SK-N-SH (cell line): ENCODE measurements around the gene FHOD3. TPM values are rescaled to one million over a fixed set of nuclear protein-coding genes. Genes with fewer than 3 reads are reported as not detected.

Experiments
- CTCF ChIA-PET: fragments of 300-600, 350-600 bp; formaldehyde crosslinking; extraction: SDS; loops from one replicate; lab custom pipeline; 2021; lab: Yijun Ruan, JAX
- POLR2A ChIA-PET: fragments of 350-600 bp; sonication (Branson Sonifier 250); formaldehyde crosslinking; extraction: SDS; loops from one replicate; lab custom pipeline; 2020; ENCODE audit warnings: antibody characterized with exemption, inconsistent platforms; lab: Yijun Ruan, JAX
- DNase-seq: peaks from one replicate; pipeline ENCODE4 v3.0.0; 2012
- H2AFZ ChIP-seq: fragments of 200-600 bp; sonication (generic); 2 replicates; pipeline ENCODE4 v1.8.1; 2016; ENCODE audit warnings: antibody characterized with exemption, mild to moderate bottlenecking, low read depth
- H3F3A ChIP-seq: fragments of 200-600 bp; sonication (generic); replicated peaks from 2 replicates; pipeline ENCODE3; 2016; ENCODE audit warnings: antibody characterized with exemption, mild to moderate bottlenecking; ENCODE audit not compliant: insufficient read depth
- H3K27ac ChIP-seq, 2 experiments: fragments of 200-500 bp in 1 of 2; fragments of 200-600 bp in 1 of 2; sonication (Bioruptor generic) in 1 of 2; sonication (generic), shearing (Covaris generic) in 1 of 2; 2 replicates each; pipeline versions ENCODE4 v1.5.1 to v1.6.1; 2014 to 2016; ENCODE audit warnings: low read depth in 2 of 2, inconsistent platforms in 1 of 2, low read length in 1 of 2, mild to moderate bottlenecking in 1 of 2, mixed read lengths in 1 of 2
- H3K27me3 ChIP-seq: fragments of 200-600 bp; sonication (generic), shearing (Covaris generic); 2 replicates; pipeline ENCODE4 v1.6.1; 2016; ENCODE audit warnings: mixed run types; ENCODE audit not compliant: insufficient read depth
- H3K36me3 ChIP-seq, 2 experiments: fragments of 200-500 bp in 1 of 2; fragments of 200-600 bp in 1 of 2; sonication (Bioruptor generic) in 1 of 2; sonication (generic) in 1 of 2; replicated peaks in 1 of 2; 2 replicates each; pipeline versions ENCODE3 to v1.5.1; 2014 to 2016; ENCODE audit warnings: low read length in 1 of 2, mild to moderate bottlenecking in 1 of 2; ENCODE audit not compliant: insufficient read depth in 2 of 2, control insufficient read depth in 1 of 2
- H3K4me1 ChIP-seq, 2 experiments: fragments of 200-500 bp in 1 of 2; fragments of 200-600 bp in 1 of 2; sonication (Bioruptor generic) in 1 of 2; sonication (generic), shearing (Covaris generic) in 1 of 2; 2 replicates each; pipeline versions ENCODE4 v1.5.1 to v1.6.1; 2014 to 2016; ENCODE audit warnings: low read depth in 1 of 2, low read length in 1 of 2, mixed run types in 1 of 2; ENCODE audit not compliant: insufficient read depth in 2 of 2, control insufficient read depth in 1 of 2
- H3K4me2 ChIP-seq: fragments of 200-600 bp; sonication (generic), shearing (Covaris generic); 2 replicates; pipeline ENCODE4 v1.6.1; 2017; ENCODE audit warnings: mixed run types
- H3K4me3 ChIP-seq, 2 experiments: fragments of 200-500 bp in 1 of 2; fragments of 200-600 bp in 1 of 2; sonication (Bioruptor generic) in 1 of 2; sonication (generic), shearing (Covaris generic) in 1 of 2; 2 replicates each; pipeline versions ENCODE4 v1.5.1 to v1.8.1; 2014 to 2016; ENCODE audit warnings: low read depth in 2 of 2, inconsistent platforms in 1 of 2, low read length in 1 of 2, mild to moderate bottlenecking in 1 of 2, mixed read lengths in 1 of 2, moderate library complexity in 1 of 2
- H3K79me2 ChIP-seq: fragments of 200-600 bp; sonication (generic); 2 replicates; pipeline ENCODE4 v1.8.1; 2017; ENCODE audit warnings: mild to moderate bottlenecking; ENCODE audit not compliant: insufficient read depth
- H3K9ac ChIP-seq: fragments of 200-600 bp; sonication (generic); 2 replicates; pipeline ENCODE4 v1.6.1; 2017; ENCODE audit warnings: mixed run types
- H3K9me2 ChIP-seq: fragments of 200-600 bp; sonication (generic); 2 replicates; pipeline ENCODE4 v1.6.1; 2017; ENCODE audit warnings: mixed run types
- H3K9me3 ChIP-seq: fragments of 200-600 bp; sonication (generic); 2 replicates; pipeline ENCODE4 v1.6.1; 2017; ENCODE audit warnings: mixed run types, mild to moderate bottlenecking, moderate library complexity
- H4K20me1 ChIP-seq: fragments of 200-600 bp; sonication (generic); 2 replicates; pipeline ENCODE4 v1.6.1; 2017; ENCODE audit warnings: mild to moderate bottlenecking, mixed run types; ENCODE audit not compliant: insufficient read depth
- CHD2 ChIP-seq: fragments of 150-350 bp; IDR thresholded peaks from 2 replicates; pipeline ENCODE4 v1.6.1; 2018; ENCODE audit warnings: low read length; ENCODE audit not compliant: partially characterized antibody
- EP300 ChIP-seq, 2 experiments: IDR thresholded peaks; 2 replicates each; pipeline versions ENCODE4 v1.4.0 to v1.6.1; 2012; ENCODE audit warnings: borderline replicate concordance in 1 of 2, low read depth in 1 of 2, low read length in 1 of 2
- EZH2phosphoT487 ChIP-seq: fragments of 200-600 bp; sonication (generic); IDR thresholded peaks from 2 replicates; pipeline ENCODE4 v1.6.1; 2017; ENCODE audit warnings: low read depth, mixed run types, mild to moderate bottlenecking, antibody characterized with exemption, moderate library complexity, borderline replicate concordance
- FOSL2 ChIP-seq: IDR thresholded peaks from 2 replicates; pipeline ENCODE4 v1.4.0; 2012; ENCODE audit warnings: low read depth, mild to moderate bottlenecking, moderate library complexity, borderline replicate concordance
- FOXJ3 ChIP-seq: sonication (generic); formaldehyde crosslinking; IDR thresholded peaks from 2 replicates; pipeline ENCODE4 v1.5.1; 2020; ENCODE audit warnings: mild to moderate bottlenecking, missing genetic modification reagents
- GABPA ChIP-seq: IDR thresholded peaks from 2 replicates; pipeline ENCODE4 v1.4.0; 2012; ENCODE audit warnings: low read depth, mild to moderate bottlenecking
- GATA2 ChIP-seq: sonication (generic); formaldehyde crosslinking; IDR thresholded peaks from 2 replicates; pipeline ENCODE4 v1.5.0; 2020; ENCODE audit warnings: mild to moderate bottlenecking, missing genetic modification reagents
- MAX ChIP-seq: IDR thresholded peaks from 2 replicates; pipeline ENCODE4 v1.4.0; 2012; ENCODE audit warnings: low read depth
- NFIC ChIP-seq: IDR thresholded peaks from 2 replicates; pipeline ENCODE4 v1.4.0; 2012; ENCODE audit warnings: borderline replicate concordance
- NRF1 ChIP-seq: IDR thresholded peaks from 2 replicates; pipeline ENCODE4 v1.6.1; 2012; ENCODE audit warnings: low read depth, mild to moderate bottlenecking, low read length
- PBX3 ChIP-seq: IDR thresholded peaks from 2 replicates; pipeline ENCODE4; 2012
- POLR2AphosphoS5 ChIP-seq: IDR thresholded peaks from 2 replicates; pipeline ENCODE4 v1.6.1; 2012; ENCODE audit warnings: low read depth, low read length
- RAD21 ChIP-seq: IDR thresholded peaks from 2 replicates; pipeline ENCODE4 v1.6.1; 2012; ENCODE audit warnings: mild to moderate bottlenecking, low read length
- REST ChIP-seq: IDR thresholded peaks from 2 replicates; pipeline ENCODE4 v1.6.1; 2012; ENCODE audit warnings: mild to moderate bottlenecking, low read depth, low read length, moderate library complexity
- RFX5 ChIP-seq: IDR thresholded peaks from 2 replicates; pipeline ENCODE4 v1.6.1; 2012; ENCODE audit warnings: mild to moderate bottlenecking, improper control_type of control experiment, low read length
- SIN3A ChIP-seq: IDR thresholded peaks from 2 replicates; pipeline ENCODE4 v1.6.1; 2012; ENCODE audit warnings: low read depth, mild to moderate bottlenecking, low read length, moderate library complexity, borderline replicate concordance
- TAF1 ChIP-seq: IDR thresholded peaks from 2 replicates; pipeline ENCODE4 v1.6.1; 2012; ENCODE audit warnings: low read depth, mild to moderate bottlenecking, low read length, moderate library complexity, borderline replicate concordance
- TEAD4 ChIP-seq: IDR thresholded peaks from 2 replicates; pipeline ENCODE4 v1.4.0; 2012; ENCODE audit warnings: mild to moderate bottlenecking, borderline replicate concordance; ENCODE audit not compliant: insufficient read depth
- USF1 ChIP-seq: IDR thresholded peaks from 2 replicates; pipeline ENCODE4 v1.4.0; 2012; ENCODE audit warnings: low read depth, borderline replicate concordance
- YY1 ChIP-seq: IDR thresholded peaks from 2 replicates; pipeline ENCODE4 v1.4.0; 2012; ENCODE audit warnings: low read depth, mild to moderate bottlenecking
- WGBS: methylation state at CpG from one replicate; pipeline ENCODE4 v1.1.6; 2017; ENCODE audit warnings: low lambda C conversion rate; 5-methylcytosine and 5-hydroxymethylcytosine counted together
- polyA plus RNA-seq, 3 experiments: library from polyadenylated mRNA; depleted of rRNA; stranded (reverse); fragments of >200 nt; gene quantifications; 2 replicates each; pipeline ENCODE4 v1.2.3, GENCODE V29; 2012

Gene FHOD3
- polyA plus RNA-seq, 1 of the 3 experiments (the other 2 are of a cell fraction) = 10.9 TPM

- ChIA-PET CTCF (no interaction called here), POLR2A (no interaction called here)
- WGBS = 70% methylated on average over 15 of the region's 15 CpGs
Measured at GRCh38 chr18:36493349-36494159, 196.0 kb downstream of the FHOD3 start.

GRCh38 chr18:36494160-36494437 is 196.6 kb downstream of the FHOD3 start:
- CTCF ChIA-PET = no interaction called here
- Histone ChIP-seq H3K4me3 (no peak overlapping the region), H3K4me2 (no peak overlapping the region), H2AFZ (no peak overlapping the region), H3K9me3 (no peaks in the 10 kb centered on the region), H3K27me3 (no peaks in the 10 kb centered on the region), H3K36me3 (no peaks in the 10 kb centered on the region), H4K20me1 (no peaks in the 10 kb centered on the region), H3K9ac (no peak overlapping the region), H3K9me2 (no peaks in the 10 kb centered on the region), H3F3A (peaks cover 3% of the 10 kb centered on the region), H3K4me1 (peaks cover 0 to 15% of the 10 kb centered on the region in 2 experiments; a peak in 2 of 4 replicates), H3K79me2 (no peaks in the 10 kb centered on the region), H3K27ac (no peak overlapping the region; a peak in 1 of 4 replicates)
- POLR2A ChIA-PET = no interaction called here
- no peak for DNase-seq
- no peak for TF ChIP-seq TEAD4
- TF ChIP-seq FOSL2 = no peak
- no peak for TF ChIP-seq USF1
- no peak for TF ChIP-seq NRF1
- no peak for TF ChIP-seq GATA2 (CRISPR knock-in tag)
- no peak for TF ChIP-seq CHD2
- no peak for TF ChIP-seq REST
- TF ChIP-seq NFIC = no peak
- no peak for TF ChIP-seq EP300 (IDR thresholded peaks at IDR 0.05; ENCODE audit: borderline replicate concordance in 1 of 2, low read depth in 1 of 2, low read length in 1 of 2)
- no peak for TF ChIP-seq SIN3A
- TF ChIP-seq GABPA = no peak
- TF ChIP-seq TAF1 = no peak
- TF ChIP-seq EZH2phosphoT487 = no peak
- TF ChIP-seq RFX5 = no peak
- TF ChIP-seq POLR2AphosphoS5 = no peak

More at GRCh38 chr18:36493349-36494159, 196.0 kb downstream of the FHOD3 start:
- TF ChIP-seq NRF1 (no peak), GATA2 (CRISPR knock-in tag) (no peak), RAD21 (no peak), MAX (no peak), FOSL2 (no peak), EZH2phosphoT487 (no peak), PBX3 (no peak), YY1 (no peak), FOXJ3 (CRISPR knock-in tag) (no peak)
- Histone ChIP-seq H3K4me1 (peaks cover 0 to 15% of the 10 kb centered on the region in 2 experiments; a peak in 2 of 4 replicates), H3K9me3 (no peaks in the 10 kb centered on the region), H3K79me2 (no peaks in the 10 kb centered on the region), H3K27ac (no peak overlapping the region; a peak in 1 of 4 replicates), H3K4me2 (no peak overlapping the region), H4K20me1 (no peaks in the 10 kb centered on the region), H3F3A (peaks cover 3% of the 10 kb centered on the region), H3K36me3 (no peaks in the 10 kb centered on the region), H3K4me3 (no peak overlapping the region), H3K9ac (no peak overlapping the region), H3K27me3 (no peaks in the 10 kb centered on the region), H2AFZ (no peak overlapping the region), H3K9me2 (no peaks in the 10 kb centered on the region)
- no peak for DNase-seq
